ENCODE measurements around the gene ATP13A3. TPM values are rescaled to one million over a fixed set of nuclear protein-coding genes. Genes with fewer than 3 reads are reported as not detected.

Gene ATP13A3
- total and polyA plus RNA-seq, 2 experiments from 2014 or later = 51.8 to 293 TPM

DNA sequence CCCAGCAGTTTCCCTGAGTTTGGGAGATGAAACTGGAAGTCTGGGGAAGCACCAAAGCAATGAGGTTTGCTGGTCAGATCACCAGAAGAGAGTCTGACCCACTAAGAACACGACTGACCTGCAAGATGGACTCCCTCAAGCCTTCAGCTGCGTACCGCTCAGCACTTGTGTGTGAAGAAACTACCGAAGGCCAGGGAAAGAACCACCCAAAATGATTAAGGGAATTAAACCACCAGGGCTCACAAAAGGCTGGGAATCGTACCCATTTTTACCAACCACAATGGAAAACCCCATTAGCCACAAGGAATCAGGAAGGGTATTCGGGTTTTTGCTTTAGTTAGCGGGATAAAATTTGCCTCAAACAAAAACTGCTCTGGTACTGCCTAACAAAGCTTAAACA, 21.6 kb downstream of the ATP13A3 start:
- Histone ChIP-seq H3K36me3 (peaks cover 5% of the 10 kb centered on the region), H3K27ac (no peak overlapping the region), H3K4me3 (no peak overlapping the region), H3K27me3 (no peaks in the 10 kb centered on the region), H3K9me3 (ENCODE audit: low read depth) (no peaks in the 10 kb centered on the region), H3K4me1 (ENCODE audit: low read depth) (peaks cover 5% of the 10 kb centered on the region)
- DNase-seq (ENCODE audit: low read depth in 1 of 2, low spot score in 1 of 2) = no peak
- TF ChIP-seq, protein P1, sequence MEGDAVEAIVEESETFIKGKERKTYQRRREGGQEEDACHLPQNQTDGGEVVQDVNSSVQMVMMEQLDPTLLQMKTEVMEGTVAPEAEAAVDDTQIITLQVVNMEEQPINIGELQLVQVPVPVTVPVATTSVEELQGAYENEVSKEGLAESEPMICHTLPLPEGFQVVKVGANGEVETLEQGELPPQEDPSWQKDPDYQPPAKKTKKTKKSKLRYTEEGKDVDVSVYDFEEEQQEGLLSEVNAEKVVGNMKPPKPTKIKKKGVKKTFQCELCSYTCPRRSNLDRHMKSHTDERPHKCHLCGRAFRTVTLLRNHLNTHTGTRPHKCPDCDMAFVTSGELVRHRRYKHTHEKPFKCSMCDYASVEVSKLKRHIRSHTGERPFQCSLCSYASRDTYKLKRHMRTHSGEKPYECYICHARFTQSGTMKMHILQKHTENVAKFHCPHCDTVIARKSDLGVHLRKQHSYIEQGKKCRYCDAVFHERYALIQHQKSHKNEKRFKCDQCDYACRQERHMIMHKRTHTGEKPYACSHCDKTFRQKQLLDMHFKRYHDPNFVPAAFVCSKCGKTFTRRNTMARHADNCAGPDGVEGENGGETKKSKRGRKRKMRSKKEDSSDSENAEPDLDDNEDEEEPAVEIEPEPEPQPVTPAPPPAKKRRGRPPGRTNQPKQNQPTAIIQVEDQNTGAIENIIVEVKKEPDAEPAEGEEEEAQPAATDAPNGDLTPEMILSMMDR (IDR thresholded peaks at IDR 0.05; ENCODE audit: low read depth, low read length) = no peak

DNA sequence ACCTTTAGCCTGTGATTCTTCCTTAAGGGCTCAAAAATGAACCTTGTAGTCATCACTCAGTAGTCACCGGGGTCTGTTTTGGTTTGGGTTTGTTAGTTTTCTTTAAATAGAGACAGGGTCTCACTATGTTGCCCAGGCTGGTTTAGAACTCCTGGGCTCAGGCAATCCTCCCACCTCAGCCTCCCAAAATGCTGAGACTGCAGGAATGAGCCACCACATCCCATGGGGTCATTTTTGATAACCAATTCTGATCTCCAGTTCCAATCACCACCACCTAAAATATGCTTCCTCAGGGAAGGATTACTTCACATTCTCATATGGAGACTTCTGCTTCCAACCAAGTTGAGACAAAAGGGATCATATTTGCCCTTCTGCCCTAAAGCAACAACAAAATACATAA, 22.1 kb downstream of the ATP13A3 start:
- no peak for DNase-seq (ENCODE audit: low read depth in 1 of 2, low spot score in 1 of 2)
- Histone ChIP-seq H3K4me3 (no peak overlapping the region), H3K27me3 (no peaks in the 10 kb centered on the region), H3K9me3 (ENCODE audit: low read depth) (no peaks in the 10 kb centered on the region), H3K27ac (peak overlapping the region; percentile 18), H3K36me3 (peaks cover 11% of the 10 kb centered on the region), H3K4me1 (ENCODE audit: low read depth) (peaks cover 5% of the 10 kb centered on the region)
- TF ChIP-seq, protein P1 (IDR thresholded peaks at IDR 0.05; ENCODE audit: low read depth, low read length) = no peak

DNA sequence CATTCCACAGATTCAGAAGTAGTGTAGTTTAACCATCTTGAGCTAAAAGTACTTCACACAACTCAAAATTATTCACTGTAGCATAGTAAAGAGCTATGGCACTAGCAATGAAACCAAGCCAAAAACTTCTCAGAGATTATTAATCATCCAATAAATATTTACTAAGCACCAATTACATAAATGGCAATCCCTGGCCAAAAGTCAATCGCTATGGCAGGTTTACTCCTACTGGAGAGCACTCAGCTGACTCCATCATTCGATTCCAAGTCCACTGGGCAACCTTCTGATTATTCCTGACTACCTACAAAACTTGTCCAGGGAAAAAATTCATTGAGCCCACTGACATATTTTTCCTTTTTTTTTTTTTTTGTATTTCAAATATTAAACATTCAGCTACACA, 23.9 kb downstream of the ATP13A3 start:
- H3K27ac ChIP-seq = no peak overlapping the region
- H3K36me3 ChIP-seq = peaks cover 24% of the 10 kb centered on the region
- peaks cover 5% of the 10 kb centered on the region for H3K4me1 ChIP-seq (ENCODE audit: low read depth)
- no peaks in the 10 kb centered on the region for H3K9me3 ChIP-seq (ENCODE audit: low read depth)
- no peak for DNase-seq (ENCODE audit: low read depth in 1 of 2, low spot score in 1 of 2)
- no peaks in the 10 kb centered on the region for H3K27me3 ChIP-seq
- TF ChIP-seq, protein P1 (IDR thresholded peaks at IDR 0.05; ENCODE audit: low read depth, low read length) = no peak
- H3K4me3 ChIP-seq = no peak overlapping the region

- Histone ChIP-seq H3K4me1 (ENCODE audit: low read depth) (no peaks in the 10 kb centered on the region), H3K36me3 (peaks cover 40% of the 10 kb centered on the region), H3K4me3 (no peak overlapping the region), H3K9me3 (ENCODE audit: low read depth) (no peaks in the 10 kb centered on the region), H3K27me3 (no peaks in the 10 kb centered on the region), H3K27ac (no peak overlapping the region)
- no peak for DNase-seq (ENCODE audit: low read depth in 1 of 2, low spot score in 1 of 2)
- TF ChIP-seq, protein P1 (IDR thresholded peaks at IDR 0.05; ENCODE audit: low read depth, low read length) = no peak
Measured at GRCh38 chr3:194460566-194460965, 26.2 kb downstream of the ATP13A3 start.

DNA sequence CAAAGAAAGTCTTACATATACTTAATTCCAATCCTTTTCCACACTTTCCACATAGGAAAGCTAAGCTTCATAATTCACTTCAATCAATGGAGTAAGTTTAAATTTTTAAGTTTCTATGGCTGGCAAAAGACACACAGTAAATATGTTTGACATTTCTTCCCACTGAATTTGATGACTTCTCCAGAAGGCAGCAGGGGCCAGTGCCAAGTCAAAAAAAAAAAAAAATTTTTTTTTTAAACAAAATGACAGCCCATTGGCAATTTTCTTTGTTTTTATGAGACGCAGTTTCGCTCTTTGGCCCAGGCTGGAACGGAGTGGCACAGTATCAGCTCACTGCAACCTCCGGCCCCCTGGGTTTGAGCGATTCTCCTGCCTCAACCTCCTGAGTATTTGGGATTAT, 28.7 kb downstream of the ATP13A3 start:
- Histone ChIP-seq H3K27me3 (no peaks in the 10 kb centered on the region), H3K4me1 (ENCODE audit: low read depth) (no peaks in the 10 kb centered on the region), H3K36me3 (peaks cover 60% of the 10 kb centered on the region), H3K27ac (no peak overlapping the region), H3K4me3 (no peak overlapping the region), H3K9me3 (ENCODE audit: low read depth) (no peaks in the 10 kb centered on the region)
- TF ChIP-seq, protein P1 (IDR thresholded peaks at IDR 0.05; ENCODE audit: low read depth, low read length) = no peak
- no peak for DNase-seq (ENCODE audit: low read depth in 1 of 2, low spot score in 1 of 2)

DNA sequence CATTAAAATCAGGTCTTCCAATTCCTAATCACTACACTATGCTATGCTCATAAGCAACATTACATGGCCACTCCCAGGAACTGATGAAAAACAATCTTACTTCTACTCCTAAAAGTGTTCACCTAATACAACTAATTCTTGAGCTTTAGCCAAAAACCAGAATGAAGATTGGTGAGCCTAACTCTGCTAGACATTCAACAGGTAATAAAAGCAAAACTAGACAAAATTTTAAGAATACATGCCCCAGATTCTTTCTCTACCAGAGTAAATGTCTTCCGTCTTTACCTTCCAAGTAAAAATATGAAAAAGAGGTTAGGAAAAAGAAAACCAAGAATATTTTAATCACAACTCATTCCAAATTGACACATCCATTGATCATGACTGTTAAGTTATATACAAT, 31.3 kb downstream of the ATP13A3 start:
- TF ChIP-seq, protein P1 (IDR thresholded peaks at IDR 0.05; ENCODE audit: low read depth, low read length) = no peak
- no peaks in the 10 kb centered on the region for H3K4me1 ChIP-seq (ENCODE audit: low read depth)
- no peak for DNase-seq (ENCODE audit: low read depth in 1 of 2, low spot score in 1 of 2)
- H3K36me3 ChIP-seq = peaks cover 81% of the 10 kb centered on the region
- no peak overlapping the region for H3K4me3 ChIP-seq
- no peaks in the 10 kb centered on the region for H3K9me3 ChIP-seq (ENCODE audit: low read depth)
- no peaks in the 10 kb centered on the region for H3K27me3 ChIP-seq
- H3K27ac ChIP-seq = no peak overlapping the region

All from cardiac muscle cell (in vitro differentiated cells and primary cell).